NCI-H2081 (cell line): ENCODE measurements around the gene RAPGEF2.
"Not testable (repeated sequence)": the region's sequence is repeated elsewhere in the genome, so short reads cannot be mapped to it uniquely, and the experiment has no call there.

Experiments
- DNase-seq, 2 experiments: peaks; one replicate each; lab custom pipeline; 2025; lab: John Stamatoyannopoulos, UW

The RAPGEF2 gene

GRCh38 chr4:159161436-159161835 is 58.6 kb downstream of the RAPGEF2 start:
- not testable (repeated sequence) for DNase-seq

DNA sequence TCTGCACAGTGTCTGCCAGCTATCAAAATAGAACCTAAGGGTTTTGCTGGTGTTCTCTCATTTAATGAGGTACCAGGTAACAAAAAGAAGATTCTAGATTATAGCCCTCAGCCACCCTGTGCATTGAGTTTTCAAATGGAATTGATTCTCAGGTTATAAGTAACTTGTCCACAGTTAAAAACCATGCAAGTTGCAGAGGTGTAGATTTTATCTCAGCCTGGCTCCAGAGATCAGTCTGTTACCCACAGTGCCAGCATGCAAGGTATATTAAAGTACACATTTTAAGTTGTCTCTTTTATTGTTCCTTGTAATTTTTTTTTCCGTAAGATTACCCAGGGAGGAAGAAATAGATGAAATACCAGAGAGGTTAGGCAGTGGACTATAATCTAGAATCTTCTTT is 59.7 kb downstream of the RAPGEF2 start:
- no peak for DNase-seq

- DNase-seq, result no peak
Measured at GRCh38 chr4:159163521-159163920, 60.6 kb downstream of the RAPGEF2 start.

DNA sequence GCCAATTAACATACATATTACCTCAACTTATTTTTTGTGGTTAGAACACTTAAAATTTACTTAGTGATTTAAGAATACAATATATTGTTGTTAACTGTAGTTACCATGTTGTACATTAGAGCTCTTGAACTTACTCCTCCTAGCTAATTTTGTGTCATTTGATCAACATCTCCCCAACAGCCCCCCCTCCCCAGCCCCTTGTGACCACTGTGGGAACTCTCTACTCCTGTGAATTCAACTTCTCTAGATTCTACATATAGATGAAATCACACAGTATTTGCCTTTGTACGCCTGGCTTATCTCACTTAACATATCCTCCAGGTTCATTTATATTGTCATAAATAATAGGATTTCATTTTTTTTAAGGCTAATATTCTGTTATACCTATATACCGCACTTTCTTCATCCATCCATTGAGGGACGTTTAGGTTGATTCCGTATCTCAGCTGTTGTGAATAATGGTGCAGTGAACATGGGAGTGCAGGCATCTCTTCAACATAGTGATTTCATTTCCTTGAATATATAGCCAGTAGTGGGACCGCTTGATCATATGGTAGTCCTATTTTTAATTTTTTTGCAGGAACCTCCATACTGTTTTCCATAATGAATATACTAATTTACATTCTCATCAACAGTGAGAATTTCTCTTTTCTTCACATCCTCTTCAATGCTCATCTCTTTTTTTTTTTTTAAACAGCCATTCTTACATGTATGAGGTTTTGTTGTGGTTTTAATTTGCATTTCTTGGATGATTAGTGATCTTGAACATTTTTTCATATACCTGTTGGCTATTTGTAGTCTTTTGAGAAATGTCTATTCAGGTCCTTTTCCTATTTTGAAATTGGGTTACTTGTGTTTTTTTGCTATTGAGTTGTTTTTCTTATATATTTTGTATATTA is 66.8 kb downstream of the RAPGEF2 start:
- no peak for DNase-seq

DNA sequence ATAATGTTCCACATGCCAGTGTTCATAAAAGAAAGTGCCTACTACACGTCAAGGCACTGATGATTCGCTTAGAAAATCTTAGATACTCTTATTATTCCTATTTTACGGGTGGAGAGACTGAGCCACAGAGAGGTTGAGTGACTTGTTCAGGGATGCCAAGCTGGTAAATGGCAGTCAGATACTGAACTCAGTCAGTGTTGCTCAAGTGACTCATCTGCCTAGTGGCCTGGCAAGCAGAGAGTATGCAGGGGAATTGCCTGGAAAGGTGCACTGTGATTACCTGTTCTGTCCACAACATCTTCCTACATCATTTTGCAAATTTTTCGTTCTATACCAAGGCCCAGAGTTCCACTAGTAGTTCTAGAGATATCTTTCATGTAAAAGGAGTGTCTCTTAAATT is 68.4 kb downstream of the RAPGEF2 start:
- no peak for DNase-seq

GRCh38 chr4:159173886-159174285 is 71.0 kb downstream of the RAPGEF2 start:
- DNase-seq, result no peak

DNA sequence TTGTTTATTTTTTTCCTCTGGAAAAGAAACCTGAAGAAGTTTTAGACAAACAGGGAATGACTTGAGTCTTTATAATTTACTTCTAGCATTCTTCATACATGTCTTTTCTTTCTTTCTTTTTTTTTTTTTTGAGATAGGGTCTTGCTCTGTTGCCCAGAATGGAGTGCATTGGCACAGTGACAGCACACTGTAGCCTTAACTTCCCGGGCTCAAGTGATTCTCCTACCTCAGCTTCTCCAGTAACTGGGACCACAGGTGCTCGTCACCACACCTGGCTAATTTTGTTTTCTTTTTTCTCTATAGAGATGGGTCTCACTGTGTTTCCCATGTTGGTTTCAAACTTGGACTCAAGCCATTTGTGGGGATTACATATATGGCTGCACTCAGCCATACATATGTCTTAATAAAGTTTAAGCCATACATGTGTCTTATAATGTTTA is 71.8 kb downstream of the RAPGEF2 start:
- no peak for DNase-seq

DNA sequence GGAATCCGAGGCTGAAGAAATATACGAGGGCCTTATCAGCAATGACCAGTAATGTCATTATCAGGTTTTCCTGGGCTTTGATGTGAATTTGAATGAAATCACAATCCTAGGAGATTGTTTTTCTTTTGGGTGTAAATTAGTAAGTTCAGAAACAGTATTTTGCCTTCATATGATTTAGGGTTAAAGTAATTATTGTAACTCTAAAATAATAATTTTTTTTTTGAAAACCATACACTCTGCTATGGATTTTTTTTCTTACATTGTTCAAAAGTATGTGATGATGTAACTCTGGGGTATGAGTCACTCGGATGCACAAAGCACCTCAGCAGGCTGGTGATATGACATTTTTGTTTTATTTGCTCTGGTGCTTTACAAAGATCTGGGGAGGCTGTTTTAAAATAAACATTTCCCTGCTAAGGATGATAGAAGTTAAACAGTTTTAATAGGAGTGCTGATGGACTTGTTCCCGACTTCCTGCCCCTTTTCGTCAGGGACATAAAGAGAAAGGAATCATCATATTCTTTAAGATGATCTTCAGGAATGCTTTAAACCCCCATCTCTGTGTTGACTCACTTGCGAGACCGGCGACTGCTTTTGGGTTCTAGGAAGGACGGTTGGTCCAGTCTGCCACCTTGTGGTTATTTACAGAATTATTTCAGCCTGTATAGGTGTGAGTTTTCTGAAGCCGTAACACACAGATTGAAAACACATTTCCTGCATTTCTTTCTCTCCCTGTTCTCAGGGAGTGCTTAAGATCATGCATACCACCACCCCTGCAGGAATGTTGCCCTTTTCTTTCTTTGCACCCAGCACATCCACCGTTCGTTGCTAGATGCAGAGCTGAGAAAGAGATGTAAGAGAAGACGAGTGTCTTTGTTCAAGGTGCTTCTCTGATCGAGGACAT is 72.5 kb downstream of the RAPGEF2 start:
- DNase-seq, result peak; percentile 63 to 69

DNA sequence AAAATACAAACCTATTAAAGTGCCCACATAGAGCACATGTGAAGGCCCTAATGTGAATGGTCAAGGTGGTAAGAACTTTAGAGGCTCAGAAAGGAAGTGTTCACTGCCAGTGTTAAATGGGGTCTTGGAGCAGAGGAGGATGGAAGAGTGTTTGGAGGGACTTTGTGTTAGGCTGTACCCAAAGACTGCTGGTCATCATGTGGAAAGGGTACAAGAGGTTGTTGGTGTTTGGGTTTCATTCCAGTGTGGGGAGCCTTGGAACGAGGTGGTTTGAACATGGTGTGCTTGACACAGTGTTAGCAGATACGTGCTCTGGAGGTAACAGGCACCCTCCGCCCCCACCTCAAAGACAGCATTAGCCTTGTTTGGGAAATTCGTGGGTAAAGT is 73.1 kb downstream of the RAPGEF2 start:
- no peak for DNase-seq

- DNase-seq, result no peak
Measured at GRCh38 chr4:159177265-159178150, 74.6 kb downstream of the RAPGEF2 start.

DNA sequence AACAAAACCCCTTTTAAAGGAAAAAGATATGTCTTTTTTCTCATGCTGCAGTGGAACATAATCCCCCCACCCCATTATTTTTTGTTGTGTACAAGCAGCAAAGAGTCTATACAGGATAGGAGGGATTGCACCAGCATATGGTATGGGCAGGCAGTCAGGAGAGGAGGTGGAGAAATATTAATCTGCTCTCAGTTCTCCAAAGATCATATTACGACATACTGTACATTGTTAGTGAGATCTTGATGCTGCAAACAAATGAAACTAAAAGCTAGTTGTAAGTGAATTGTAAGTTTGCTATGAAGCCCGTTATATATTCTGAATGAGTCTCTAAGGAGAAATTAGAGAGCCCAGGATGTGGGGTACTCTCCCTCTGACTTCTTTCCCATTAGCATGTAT is 75.3 kb downstream of the RAPGEF2 start:
- no peak for DNase-seq

- DNase-seq, result no peak
Measured at GRCh38 chr4:159178979-159179969, 76.4 kb downstream of the RAPGEF2 start.

GRCh38 chr4:159183885-159184605 is 81.2 kb downstream of the RAPGEF2 start:
- not testable (repeated sequence) for DNase-seq

DNA sequence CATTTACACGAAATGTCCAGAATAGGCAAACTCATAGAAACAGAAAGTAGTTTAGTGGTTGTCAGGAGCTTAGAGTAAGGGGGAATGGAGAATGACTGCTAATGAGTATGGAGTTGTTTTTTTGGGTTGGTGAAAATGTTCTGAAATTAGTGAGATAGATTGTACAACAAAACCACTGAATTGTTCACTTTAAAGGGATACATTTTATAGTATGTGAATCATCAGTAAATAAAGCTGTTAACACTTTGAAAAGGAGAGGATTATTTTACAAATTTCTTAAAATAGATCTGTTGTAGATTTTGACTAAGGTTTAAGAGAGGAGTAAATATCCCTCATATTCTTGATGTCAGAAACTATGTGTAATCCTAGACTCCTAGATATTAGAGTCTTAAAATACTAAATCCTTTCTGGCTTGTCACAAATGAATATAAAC is 82.7 kb downstream of the RAPGEF2 start:
- DNase-seq, result no peak

DNA sequence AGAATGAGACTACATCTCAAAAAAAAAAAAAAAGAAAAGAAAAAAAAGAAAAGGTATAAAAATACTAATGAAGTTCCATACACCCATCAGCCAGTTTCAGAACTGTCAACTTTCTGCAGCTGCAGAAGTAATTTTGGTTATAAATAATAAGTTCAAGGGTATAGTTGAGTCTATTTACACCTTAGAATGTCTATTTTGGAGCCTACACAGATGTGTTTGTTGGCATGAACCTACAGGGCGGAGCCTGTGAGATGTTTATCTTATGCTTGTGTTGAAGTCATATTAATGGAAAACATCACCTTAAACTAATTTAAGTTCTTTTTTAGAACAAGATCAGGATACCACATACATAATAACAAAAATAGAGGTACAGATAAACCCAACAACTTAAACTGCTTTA is 85.8 kb downstream of the RAPGEF2 start:
- no peak for DNase-seq

DNA sequence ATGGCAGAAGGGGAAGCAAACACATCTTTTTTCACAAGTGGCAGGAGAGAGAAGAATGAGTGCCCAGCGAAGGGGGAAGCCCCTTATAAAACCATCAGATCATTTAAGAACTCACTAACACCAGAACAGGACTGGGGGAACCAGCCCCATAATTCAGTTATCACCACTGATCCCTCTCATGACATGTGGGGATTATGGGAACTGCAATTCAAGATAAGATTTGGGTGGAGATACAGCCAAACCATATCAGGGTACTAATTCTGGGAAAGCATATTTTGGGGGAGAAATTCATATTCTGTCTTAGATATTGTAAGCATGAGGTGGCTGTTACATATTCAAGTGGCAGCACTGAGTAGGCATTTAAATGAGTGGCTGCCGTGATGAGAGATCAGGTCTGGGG is 87.8 kb downstream of the RAPGEF2 start:
- no peak for DNase-seq

GRCh38 chr4:159191989-159192388 is 89.1 kb downstream of the RAPGEF2 start:
- DNase-seq, result no peak

- no peak for DNase-seq
Measured at GRCh38 chr4:159193046-159193620, 90.3 kb downstream of the RAPGEF2 start.

- no peak for DNase-seq
Measured at GRCh38 chr4:159195361-159195769, 92.5 kb downstream of the RAPGEF2 start.
